Right lobe of liver (tissue), 6 donors: ENCODE data around the gene RBM33. TPM values are rescaled to one million over a fixed set of nuclear protein-coding genes. Genes with fewer than 3 reads are reported as not detected.

Experiments used
- ATAC-seq, 4 donors: fragments of 200-7000 bp; cut with Tn5 transposase; one replicate each; pipeline ENCODE4 v1.9.1; 2020; ENCODE audit warnings: mild to moderate bottlenecking in 4 of 4, moderate library complexity in 4 of 4
- DNase-seq, 3 donors: peaks; one replicate each; pipeline ENCODE4 v3.0.0-alpha.2; 2020
- H3K27ac ChIP-seq, 3 donors: fragments of 200-600 bp; one replicate each; pipeline ENCODE4 v1.8.0; 2022
- H3K27me3 ChIP-seq, 2 donors: fragments of 200-600 bp; one replicate each; pipeline ENCODE4 v1.8.0; 2022
- H3K36me3 ChIP-seq, 4 donors: fragments of 200-600 bp; sonication (generic) in 1 of 4; one replicate each; pipeline versions ENCODE4 v1.5.1 to v1.8.0; 2017 to 2022; ENCODE audit warnings: control low read depth in 1 of 4
- H3K4me1 ChIP-seq, 4 donors: fragments of 200-600 bp; sonication (generic) in 1 of 4; one replicate each; pipeline versions ENCODE4 v1.5.1 to v1.8.0; 2017 to 2022; ENCODE audit warnings: control low read depth in 1 of 4
- H3K4me3 ChIP-seq, 3 donors: fragments of 200-600 bp; one replicate each; pipeline ENCODE4 v1.8.0; 2022
- H3K9me3 ChIP-seq, 4 donors: fragments of 200-600 bp; sonication (generic) in 1 of 4; one replicate each; pipeline versions ENCODE4 v1.5.1 to v1.8.0; 2017 to 2022; ENCODE audit warnings: control low read depth in 1 of 4
- CTCF ChIP-seq, 4 donors: fragments of 200-600 bp in 3 of 4; fragments of 450-650 bp in 1 of 4; IDR thresholded peaks; one replicate each; pipeline versions ENCODE4 v1.5.1 to v1.8.0; 2016 to 2022; ENCODE audit warnings: antibody characterized with exemption in 4 of 4, mild to moderate bottlenecking in 2 of 4
- POLR2A ChIP-seq: fragments of 450-650 bp; IDR thresholded peaks from one replicate; pipeline ENCODE4 v1.6.1; 2017; ENCODE audit warnings: antibody characterized with exemption, mild to moderate bottlenecking
- WGBS: methylation state at CpG from one replicate; pipeline ENCODE4 v1.1.6; 2018; ENCODE audit warnings: low coverage, low lambda C conversion rate; ENCODE audit not compliant: insufficient coverage; ENCODE audit errors: missing lambda C conversion rate; 5-methylcytosine and 5-hydroxymethylcytosine counted together
- intact Hi-C, 2 donors: fragments of 100-400 bp; cut with DNase I; formaldehyde crosslinking; loops; one replicate each; pipeline versions ENCODE4 v1.11.2 to v1.14.1; 2022
- total RNA-seq, 6 experiments: library from RNA; depleted of rRNA in 2 of 6; stranded (reverse); fragments of >200 nt in 2 of 6; fragmentation: NEBNext Ultra II Directional in 3 of 6; extraction: Animal tissue kit (Norgen Biotek cat#: 25700) in 3 of 6; gene quantifications; one replicate each; pipeline versions ENCODE4 v1.1.0 to v1.2.4, GENCODE V29; 2016 to 2023
- donor health status: DM: no; HTN: yes; CAD: no.
- donor health status: DM: no; HTN: no; CAD: no.
- donor health status: DM: no; HTN: no; CAD: no.
- donor health status: DM: no; HTN: yes; CAD: no.
- donor health status: DM: no; HTN: yes; CAD: no.

Gene RBM33
- total RNA-seq, 6 experiments from 2014 or later: 24.9 to 55.1 (median 32.0) TPM

- Histone ChIP-seq H3K9me3 (no peaks in the 10 kb centered on the region), H3K27me3 (no peaks in the 10 kb centered on the region), H3K4me3 (no peak overlapping the region), H3K4me1 (no peaks in the 10 kb centered on the region), H3K36me3 (no peaks in the 10 kb centered on the region), H3K27ac (no peak overlapping the region)
- no peak for ATAC-seq
- WGBS: 78% methylated on average over 10 of the region's 11 CpGs
- intact Hi-C loops: loop anchor here (10.0 kb wide), 2 partner anchors 672 to 682 kb away; no protein-coding TSS in a partner anchor
- DNase-seq: no peak
- TF ChIP-seq POLR2A (no peak), CTCF (IDR thresholded peaks at IDR 0.05) (no peak)
Observed at GRCh38 chr7:155792999-155793560, 148.6 kb downstream of the RBM33 start.

- no peak overlapping the region for H3K27ac ChIP-seq
- H3K9me3 ChIP-seq: no peaks in the 10 kb centered on the region
- H3K4me1 ChIP-seq: no peaks in the 10 kb centered on the region
- no peak overlapping the region for H3K4me3 ChIP-seq
- WGBS: 83% methylated on average over 2 of the region's 4 CpGs
- no peaks in the 10 kb centered on the region for H3K27me3 ChIP-seq
- no peaks in the 10 kb centered on the region for H3K36me3 ChIP-seq
- TF ChIP-seq CTCF (IDR thresholded peaks at IDR 0.05) (no peak), POLR2A (no peak)
- intact Hi-C loops: loop anchor here (10.0 kb wide), 2 partner anchors 671 to 681 kb away; no protein-coding TSS in a partner anchor
- ATAC-seq (no peak), DNase-seq (no peak)
Observed at GRCh38 chr7:155793720-155794119, 149.3 kb downstream of the RBM33 start.

DNA sequence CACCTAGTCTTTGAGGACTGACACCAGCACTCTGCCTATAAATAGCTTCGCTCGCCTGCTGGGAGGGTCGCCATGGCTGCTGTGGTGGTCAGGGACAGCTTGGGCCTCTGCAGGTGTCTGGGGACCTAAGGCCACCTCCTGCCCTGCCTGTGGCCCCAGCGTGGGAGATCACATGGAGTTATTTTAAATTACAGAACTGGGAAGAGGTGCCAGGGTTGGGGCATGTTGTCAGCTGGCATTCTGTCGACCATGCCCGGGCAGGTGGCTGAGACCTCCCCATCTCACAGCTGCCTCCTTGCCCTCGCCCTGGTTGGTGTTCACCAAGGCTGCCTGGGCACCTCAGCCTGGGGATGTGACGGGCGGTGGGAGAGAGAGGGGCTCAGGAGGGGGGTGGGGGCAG lies 149.7 kb downstream of the RBM33 start:
- 90% methylated on average over 4 of the region's 9 CpGs for WGBS
- no peaks in the 10 kb centered on the region for H3K36me3 ChIP-seq
- TF ChIP-seq CTCF (IDR thresholded peaks at IDR 0.05): no peak
- no peak for TF ChIP-seq POLR2A
- no peaks in the 10 kb centered on the region for H3K9me3 ChIP-seq
- no peak overlapping the region for H3K27ac ChIP-seq
- ATAC-seq (no peak), DNase-seq (peak in 1 of 3 donors; percentile 40)
- H3K4me1 ChIP-seq: no peaks in the 10 kb centered on the region
- H3K4me3 ChIP-seq: no peak overlapping the region
- H3K27me3 ChIP-seq: no peaks in the 10 kb centered on the region
- intact Hi-C loops: loop anchor here (10.0 kb wide), 2 partner anchors 671 to 681 kb away; no protein-coding TSS in a partner anchor

- Histone ChIP-seq H3K36me3 (no peaks in the 10 kb centered on the region), H3K9me3 (no peaks in the 10 kb centered on the region), H3K4me1 (peaks cover 0 to 3% (median 0%) of the 10 kb centered on the region in 4 donors), H3K27me3 (no peaks in the 10 kb centered on the region), H3K27ac (no peak overlapping the region), H3K4me3 (no peak overlapping the region)
- intact Hi-C loops: loop anchor here (10.0 kb wide), 2 partner anchors 669 to 679 kb away; no protein-coding TSS in a partner anchor
- TF ChIP-seq POLR2A (no peak), CTCF (IDR thresholded peaks at IDR 0.05) (no peak)
- no peak for ATAC-seq
- peak in 2 of 3 donors; percentile 14 to 46 for DNase-seq
- 74% methylated on average over 4 of the region's 7 CpGs for WGBS
Observed at GRCh38 chr7:155795401-155795800, 150.9 kb downstream of the RBM33 start.
